ENCODE data around the gene BMP10.

The BMP10 gene

GRCh38 chr2:68889500-68889899 is 18.3 kb upstream of the BMP10 start:
- no peak overlapping the region for H3K27ac ChIP-seq
- DNase-seq (ENCODE audit: low spot score), result no peak
- H3K4me3 ChIP-seq, result no peak overlapping the region
- no peak for TF ChIP-seq CTCF (IDR thresholded peaks at IDR 0.05)

- no peak for DNase-seq (ENCODE audit: low spot score)
- Histone ChIP-seq H3K27ac (no peak overlapping the region), H3K4me3 (no peak overlapping the region)
- TF ChIP-seq CTCF (IDR thresholded peaks at IDR 0.05), result no peak
Observed at GRCh38 chr2:68889021-68889420, 17.8 kb upstream of the BMP10 start.

- no peak for TF ChIP-seq CTCF (IDR thresholded peaks at IDR 0.05)
- no peak overlapping the region for H3K27ac ChIP-seq
- DNase-seq (ENCODE audit: low spot score), result no peak
Observed at GRCh38 chr2:68888038-68888704, 17.0 kb upstream of the BMP10 start.

GRCh38 chr2:68885811-68886075 is 14.5 kb upstream of the BMP10 start:
- DNase-seq (ENCODE audit: low spot score), result no peak
- no peak overlapping the region for H3K27ac ChIP-seq
- no peak overlapping the region for H3K4me3 ChIP-seq
- no peak for TF ChIP-seq CTCF (IDR thresholded peaks at IDR 0.05)

More at GRCh38 chr2:68888038-68888704, 17.0 kb upstream of the BMP10 start:
- no peak overlapping the region for H3K4me3 ChIP-seq

- Histone ChIP-seq H3K27ac (no peak overlapping the region), H3K4me3 (no peak overlapping the region)
- no peak for TF ChIP-seq CTCF (IDR thresholded peaks at IDR 0.05)
- no peak for DNase-seq (ENCODE audit: low spot score)
Observed at GRCh38 chr2:68885074-68885810, 14.0 kb upstream of the BMP10 start.

- Histone ChIP-seq H3K4me3 (no peak overlapping the region), H3K27ac (no peak overlapping the region)
- TF ChIP-seq CTCF (IDR thresholded peaks at IDR 0.05), result no peak
- no peak for DNase-seq (ENCODE audit: low spot score)
Observed at GRCh38 chr2:68880213-68880612, 9.0 kb upstream of the BMP10 start.

- no peak for DNase-seq (ENCODE audit: low spot score)
- Histone ChIP-seq H3K27ac (no peak overlapping the region), H3K4me3 (no peak overlapping the region)
- TF ChIP-seq CTCF (IDR thresholded peaks at IDR 0.05), result no peak
Observed at GRCh38 chr2:68879296-68879695, 8.1 kb upstream of the BMP10 start.

Measured in coronary artery (tissue), 2 donors.